NB4 (cell line): ENCODE data around the gene CUX1.

Experiments
- DNase-seq: peaks from one replicate; pipeline ENCODE4 v3.0.0; 2010; ENCODE audit warnings: low read depth
- H3K4me3 ChIP-seq: one replicate; pipeline ENCODE4 v1.5.1; 2011; ENCODE audit warnings: mild to moderate bottlenecking, low read depth, low read length, moderate library complexity
- MAX ChIP-seq: IDR thresholded peaks from 2 replicates; pipeline ENCODE4 v1.6.1; 2011; ENCODE audit warnings: low read depth, low read length
- MYC ChIP-seq: IDR thresholded peaks from 2 replicates; pipeline ENCODE4 v1.6.1; 2011; ENCODE audit warnings: low read depth, low read length
- POLR2A ChIP-seq: IDR thresholded peaks from 2 replicates; pipeline ENCODE4 v1.6.1; 2011; ENCODE audit warnings: mild to moderate bottlenecking; ENCODE audit not compliant: insufficient read length; ENCODE audit errors: extremely low read depth
- TF ChIP-seq, protein P1 (sequence below): IDR thresholded peaks from one replicate; pipeline ENCODE4 v1.5.1; 2012; ENCODE audit warnings: low read depth, low read length

The CUX1 gene

GRCh38 chr7:102115181-102115580 lies 297.8 kb downstream of the CUX1 start:
- DNase-seq: no peak
- TF ChIP-seq, protein P1, sequence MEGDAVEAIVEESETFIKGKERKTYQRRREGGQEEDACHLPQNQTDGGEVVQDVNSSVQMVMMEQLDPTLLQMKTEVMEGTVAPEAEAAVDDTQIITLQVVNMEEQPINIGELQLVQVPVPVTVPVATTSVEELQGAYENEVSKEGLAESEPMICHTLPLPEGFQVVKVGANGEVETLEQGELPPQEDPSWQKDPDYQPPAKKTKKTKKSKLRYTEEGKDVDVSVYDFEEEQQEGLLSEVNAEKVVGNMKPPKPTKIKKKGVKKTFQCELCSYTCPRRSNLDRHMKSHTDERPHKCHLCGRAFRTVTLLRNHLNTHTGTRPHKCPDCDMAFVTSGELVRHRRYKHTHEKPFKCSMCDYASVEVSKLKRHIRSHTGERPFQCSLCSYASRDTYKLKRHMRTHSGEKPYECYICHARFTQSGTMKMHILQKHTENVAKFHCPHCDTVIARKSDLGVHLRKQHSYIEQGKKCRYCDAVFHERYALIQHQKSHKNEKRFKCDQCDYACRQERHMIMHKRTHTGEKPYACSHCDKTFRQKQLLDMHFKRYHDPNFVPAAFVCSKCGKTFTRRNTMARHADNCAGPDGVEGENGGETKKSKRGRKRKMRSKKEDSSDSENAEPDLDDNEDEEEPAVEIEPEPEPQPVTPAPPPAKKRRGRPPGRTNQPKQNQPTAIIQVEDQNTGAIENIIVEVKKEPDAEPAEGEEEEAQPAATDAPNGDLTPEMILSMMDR: no peak
- no peak for TF ChIP-seq MAX
- TF ChIP-seq POLR2A: no peak
- TF ChIP-seq MYC: no peak
- H3K4me3 ChIP-seq: no peak overlapping the region

- no peak overlapping the region for H3K4me3 ChIP-seq
- no peak for DNase-seq
- TF ChIP-seq MYC: no peak
- TF ChIP-seq, protein P1: no peak
Measured at GRCh38 chr7:102115931-102116330, 298.5 kb downstream of the CUX1 start.

DNA sequence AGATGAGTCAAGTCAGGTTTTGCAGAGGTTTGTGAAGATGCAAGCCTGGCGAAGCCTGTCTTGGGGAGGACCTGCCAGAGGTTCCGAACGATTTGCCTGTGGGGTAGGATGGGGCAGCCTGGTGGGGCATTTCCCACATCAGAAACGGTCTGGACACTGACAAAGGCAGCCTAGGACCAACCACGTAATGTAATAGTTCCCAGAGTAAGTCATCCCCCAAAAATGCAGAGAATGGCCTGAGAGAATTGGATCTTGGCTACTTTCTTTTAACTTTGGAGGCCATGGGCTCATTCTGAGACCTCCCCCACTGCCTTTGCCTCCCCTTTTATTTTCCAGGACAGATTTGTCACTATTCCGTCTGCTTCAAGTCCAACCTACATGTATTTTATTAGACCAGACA lies 300.3 kb downstream of the CUX1 start:
- H3K4me3 ChIP-seq: no peak overlapping the region
- DNase-seq: no peak
- TF ChIP-seq POLR2A: no peak
- TF ChIP-seq, protein P1: no peak
- no peak for TF ChIP-seq MYC
- no peak for TF ChIP-seq MAX

DNA sequence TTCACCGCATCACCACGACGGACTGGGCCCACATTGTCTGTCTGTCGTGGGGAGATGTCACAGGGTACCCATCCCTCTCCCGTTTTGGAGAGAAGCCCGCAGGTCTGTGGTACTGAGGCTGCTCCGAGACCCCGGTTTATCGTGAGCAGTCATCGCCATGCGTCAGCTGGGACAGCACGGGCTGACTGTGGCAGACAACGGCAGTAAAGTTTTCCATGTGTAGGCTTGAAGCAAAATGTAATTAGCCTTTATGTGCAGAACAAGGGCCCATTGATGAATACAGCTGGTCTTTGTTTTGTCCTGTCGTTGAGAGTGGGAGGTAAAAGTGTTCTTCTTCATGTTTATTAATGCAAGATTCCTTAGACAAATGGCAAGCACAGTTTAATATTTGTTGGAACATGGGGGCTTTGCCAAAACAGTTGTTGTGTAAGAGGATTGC lies 301.8 kb downstream of the CUX1 start:
- H3K4me3 ChIP-seq: no peak overlapping the region
- DNase-seq: no peak
- TF ChIP-seq POLR2A (no peak), MYC (no peak), MAX (no peak)
- TF ChIP-seq, protein P1: no peak

DNA sequence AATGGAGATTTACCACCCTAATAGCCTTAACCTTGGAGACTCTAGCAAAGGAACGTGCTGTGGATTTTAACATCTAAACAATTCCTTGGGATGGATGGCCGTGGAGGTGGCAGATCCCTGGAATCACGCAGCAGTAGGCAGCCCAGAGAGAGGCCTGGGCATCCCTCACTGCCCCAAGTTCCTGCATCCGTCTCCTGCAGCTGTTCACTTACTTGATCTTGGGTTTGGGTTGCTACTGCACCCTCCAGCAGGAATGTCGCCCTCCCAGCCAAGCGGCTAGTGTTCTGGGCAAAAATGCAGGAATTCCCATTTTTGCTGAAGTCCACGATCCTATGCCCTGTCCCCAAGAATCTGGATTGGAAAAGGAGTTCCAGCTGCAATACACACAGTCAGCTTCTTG lies 302.5 kb downstream of the CUX1 start:
- no peak overlapping the region for H3K4me3 ChIP-seq
- no peak for TF ChIP-seq MAX
- TF ChIP-seq MYC: no peak
- no peak for TF ChIP-seq POLR2A
- TF ChIP-seq, protein P1: no peak
- DNase-seq: no peak

DNA sequence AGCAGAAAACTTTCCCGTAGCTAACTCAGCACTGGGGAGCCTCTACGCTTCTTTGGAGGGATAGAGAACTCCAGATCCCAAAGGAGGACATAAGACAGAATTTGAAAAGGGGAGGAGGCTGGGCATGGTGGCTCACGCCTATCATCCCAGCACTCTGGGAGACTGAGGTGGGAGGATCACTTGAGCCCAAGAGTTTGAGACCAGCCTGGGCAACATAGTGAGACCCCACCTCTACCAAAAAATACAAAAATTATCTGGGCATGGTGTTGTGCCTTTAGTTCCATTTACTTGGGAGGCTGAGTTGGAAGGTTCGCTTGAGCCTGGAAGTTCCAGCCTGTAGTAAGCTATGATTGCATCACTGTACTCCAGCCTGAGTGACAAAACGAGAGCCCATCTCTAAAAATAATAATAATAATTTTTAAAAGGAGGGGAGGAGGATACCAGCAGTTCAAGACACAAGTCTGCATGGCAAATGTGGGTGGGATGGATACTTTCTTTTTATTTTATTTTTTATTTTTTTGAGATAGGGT lies 303.3 kb downstream of the CUX1 start:
- TF ChIP-seq, protein P1: no peak
- no peak for TF ChIP-seq MYC
- TF ChIP-seq MAX: no peak
- no peak for TF ChIP-seq POLR2A
- no peak for DNase-seq
- H3K4me3 ChIP-seq: no peak overlapping the region
